Choroid plexus epithelial cell (primary cell): Measurements from ENCODE around the gene COL21A1.
A peak's percentile ranks its signal among the peaks of the same experiment; 100 is the strongest.

Source experiments
- DNase-seq: peaks from one replicate; pipeline ENCODE4 v3.0.0-alpha.2; 2010; ENCODE audit warnings: low read depth
- H3K4me3 ChIP-seq: 2 replicates; pipeline ENCODE4 v1.5.1; 2011; ENCODE audit warnings: low read depth, mild to moderate bottlenecking, control low read depth, low read length, moderate library complexity
- TF ChIP-seq, protein P1 (sequence below): conservative IDR thresholded peaks from 2 replicates; pipeline ENCODE4 v1.5.1; 2011; ENCODE audit warnings: low read depth, mild to moderate bottlenecking, control low read depth, inconsistent platforms, low read length, moderate library complexity

COL21A1 gene

DNA sequence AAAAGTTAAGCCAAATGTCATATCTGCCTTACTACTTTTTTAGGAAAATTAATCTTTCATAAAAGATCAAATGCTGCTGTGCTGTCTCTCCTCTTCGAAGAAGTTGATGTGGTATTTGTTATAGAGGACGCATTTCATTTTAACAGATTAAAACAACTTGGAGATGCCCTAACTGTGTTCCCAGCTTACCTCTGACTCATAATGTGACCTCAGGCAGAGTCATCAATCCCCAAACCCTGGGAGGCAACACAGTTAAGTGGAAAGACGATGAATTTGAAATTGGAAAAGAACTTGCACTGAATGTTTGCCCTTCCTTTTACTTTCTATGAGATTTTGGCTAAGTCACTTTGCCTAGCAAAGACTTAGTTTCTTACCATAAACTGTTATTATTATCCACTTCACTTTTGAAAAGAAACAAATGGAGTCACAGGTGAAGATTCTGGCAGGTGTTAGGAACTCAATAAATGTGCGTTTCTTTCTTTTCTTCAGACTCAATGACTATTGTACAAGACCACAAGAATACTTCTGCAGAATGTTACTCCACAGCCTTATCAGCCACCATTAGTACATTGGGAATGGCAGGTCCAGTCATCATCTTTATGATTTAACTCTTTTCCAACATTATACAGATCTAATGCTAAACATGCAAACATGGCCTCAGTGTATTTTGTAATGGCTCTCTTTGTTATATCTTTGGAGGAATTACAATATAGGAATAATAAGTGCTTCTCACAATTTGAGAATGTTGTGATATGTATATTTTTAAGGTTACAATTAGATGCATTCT is 102.6 kb downstream of the COL21A1 start:
- H3K4me3 ChIP-seq = no peak overlapping the region
- TF ChIP-seq, protein P1, sequence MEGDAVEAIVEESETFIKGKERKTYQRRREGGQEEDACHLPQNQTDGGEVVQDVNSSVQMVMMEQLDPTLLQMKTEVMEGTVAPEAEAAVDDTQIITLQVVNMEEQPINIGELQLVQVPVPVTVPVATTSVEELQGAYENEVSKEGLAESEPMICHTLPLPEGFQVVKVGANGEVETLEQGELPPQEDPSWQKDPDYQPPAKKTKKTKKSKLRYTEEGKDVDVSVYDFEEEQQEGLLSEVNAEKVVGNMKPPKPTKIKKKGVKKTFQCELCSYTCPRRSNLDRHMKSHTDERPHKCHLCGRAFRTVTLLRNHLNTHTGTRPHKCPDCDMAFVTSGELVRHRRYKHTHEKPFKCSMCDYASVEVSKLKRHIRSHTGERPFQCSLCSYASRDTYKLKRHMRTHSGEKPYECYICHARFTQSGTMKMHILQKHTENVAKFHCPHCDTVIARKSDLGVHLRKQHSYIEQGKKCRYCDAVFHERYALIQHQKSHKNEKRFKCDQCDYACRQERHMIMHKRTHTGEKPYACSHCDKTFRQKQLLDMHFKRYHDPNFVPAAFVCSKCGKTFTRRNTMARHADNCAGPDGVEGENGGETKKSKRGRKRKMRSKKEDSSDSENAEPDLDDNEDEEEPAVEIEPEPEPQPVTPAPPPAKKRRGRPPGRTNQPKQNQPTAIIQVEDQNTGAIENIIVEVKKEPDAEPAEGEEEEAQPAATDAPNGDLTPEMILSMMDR = no peak
- peak; percentile 24 for DNase-seq

DNA sequence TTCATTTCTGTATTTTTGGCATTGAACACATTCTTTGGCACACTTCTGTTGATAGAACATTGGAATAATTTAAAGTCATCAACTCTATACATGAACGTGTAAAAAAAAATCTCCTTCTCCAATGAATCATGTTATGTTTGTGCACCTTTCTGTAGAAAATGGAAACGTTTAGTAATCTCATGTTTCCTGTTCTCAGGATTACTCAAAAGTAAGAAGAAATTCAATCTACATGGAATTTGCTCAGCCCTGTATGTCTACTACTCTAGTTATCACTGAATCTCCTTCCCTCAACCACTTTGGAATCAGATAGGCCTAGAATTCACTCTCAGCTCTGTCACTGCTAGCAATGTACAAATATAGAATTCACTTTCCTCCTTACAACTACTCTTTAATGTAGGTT is 103.6 kb downstream of the COL21A1 start:
- no peak overlapping the region for H3K4me3 ChIP-seq
- peak; percentile 6 for DNase-seq
- TF ChIP-seq, protein P1 = no peak

DNA sequence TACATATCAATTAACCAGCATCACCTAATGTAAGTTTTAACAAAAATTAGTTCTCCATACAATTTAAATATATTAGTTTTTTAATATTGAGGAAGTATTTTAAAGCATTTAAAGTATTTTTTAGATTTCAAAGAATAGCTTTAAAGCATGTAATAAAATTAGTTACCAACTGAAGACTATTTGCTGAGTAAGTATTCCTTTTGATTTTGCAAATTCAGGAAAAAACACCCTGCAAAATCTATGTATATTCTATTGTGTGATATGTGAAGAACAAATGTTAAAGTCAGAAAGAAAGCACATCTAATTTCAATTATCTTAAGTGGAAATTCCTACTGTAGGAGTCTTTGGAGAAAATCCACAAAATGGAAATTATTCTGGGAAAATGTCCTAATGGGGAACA is 107.3 kb downstream of the COL21A1 start:
- no peak for DNase-seq
- TF ChIP-seq, protein P1 = no peak
- no peak overlapping the region for H3K4me3 ChIP-seq

DNA sequence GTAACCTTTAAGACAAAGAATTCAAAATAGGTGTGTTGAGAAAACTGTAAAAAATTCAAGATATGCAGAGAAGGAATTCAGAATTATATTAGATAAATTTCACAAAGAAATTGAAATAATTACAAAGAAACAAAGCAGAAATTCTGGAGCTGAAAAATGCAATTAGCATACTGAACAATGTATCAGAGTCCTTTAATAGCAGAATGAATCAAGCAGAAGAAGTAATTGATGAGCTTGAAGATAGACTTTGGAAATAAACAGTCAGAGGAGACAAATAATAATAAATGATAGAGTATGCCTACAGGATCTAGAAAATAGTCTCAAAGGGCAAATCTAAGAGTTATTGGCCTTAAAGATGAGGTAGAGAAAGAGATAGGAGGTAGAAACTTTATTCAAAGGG is 131.7 kb downstream of the COL21A1 start:
- H3K4me3 ChIP-seq = no peak overlapping the region
- TF ChIP-seq, protein P1 = no peak

DNA sequence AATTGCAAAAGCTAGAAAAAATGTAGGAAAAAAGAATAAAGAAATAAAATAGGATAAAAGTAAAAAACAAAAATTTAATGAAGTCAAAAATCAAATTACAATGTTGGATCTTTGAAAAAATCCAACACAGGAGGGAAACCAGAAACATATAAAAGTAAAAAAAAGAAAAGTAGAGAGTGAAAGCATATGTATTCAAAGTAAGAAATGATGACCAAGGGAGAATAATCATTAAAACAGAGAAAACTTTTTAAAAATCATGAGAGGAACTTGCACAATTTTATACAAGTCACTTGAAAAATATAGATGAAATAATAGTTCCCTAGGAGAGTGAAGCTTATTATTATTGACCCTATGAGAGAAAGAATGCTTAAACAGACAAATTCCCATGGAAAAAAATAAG is 138.2 kb downstream of the COL21A1 start:
- TF ChIP-seq, protein P1 = no peak
- DNase-seq = no peak
- H3K4me3 ChIP-seq = no peak overlapping the region

More for the DNA sequence above, 131.7 kb downstream of the COL21A1 start:
- no peak for DNase-seq

DNA sequence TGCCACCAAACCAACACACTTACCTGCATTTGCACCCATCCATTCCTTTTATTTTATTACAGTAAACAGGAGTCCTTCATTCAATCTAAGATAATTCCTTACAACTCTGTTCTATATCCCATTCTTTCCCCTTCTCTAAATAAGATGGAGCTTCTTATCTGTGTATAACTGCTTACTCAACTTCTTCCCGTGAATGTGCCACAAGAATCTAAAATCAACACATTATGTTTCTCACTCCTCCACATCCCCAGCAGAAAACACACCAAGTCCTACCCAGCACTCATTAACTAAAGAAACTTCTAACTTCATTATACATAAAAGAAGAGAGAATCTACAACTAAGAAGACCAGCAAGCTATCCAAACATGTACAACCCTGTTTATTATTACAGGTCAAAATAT is 141.1 kb downstream of the COL21A1 start:
- H3K4me3 ChIP-seq = no peak overlapping the region
- TF ChIP-seq, protein P1 = no peak

DNA sequence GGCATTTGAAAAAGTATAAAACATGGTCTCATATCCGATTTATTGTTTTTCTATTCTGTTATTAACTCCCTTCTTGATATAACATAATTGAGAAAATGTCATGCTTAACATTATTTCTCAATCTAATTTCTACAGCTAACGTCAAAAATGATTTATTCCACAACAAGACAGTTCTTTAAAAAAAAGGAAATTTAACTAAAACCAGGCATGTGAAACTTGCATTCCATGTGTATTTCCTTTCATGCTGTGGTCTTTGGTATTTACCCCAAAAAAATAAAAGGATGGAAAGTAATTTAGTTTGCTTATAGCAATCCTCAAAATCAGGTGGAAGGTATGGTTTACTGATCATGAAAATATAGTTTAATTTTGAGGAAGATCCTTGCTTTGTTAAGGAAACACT is 142.8 kb downstream of the COL21A1 start:
- no peak overlapping the region for H3K4me3 ChIP-seq
- TF ChIP-seq, protein P1 = no peak
- no peak for DNase-seq

More for the DNA sequence above, 141.1 kb downstream of the COL21A1 start:
- DNase-seq = no peak
